GM21619 (cell line): ENCODE results near the gene ZBTB1.
"Not testable (repeated sequence)": the region's sequence is repeated elsewhere in the genome, so short reads cannot be mapped to it uniquely, and the experiment has no call there.

ENCODE experiments used
- ATAC-seq: cut with Tn5 transposase; IDR thresholded peaks from one replicate; pipeline ENCODE4 v1.9.1; 2021; ENCODE audit not compliant: unreplicated experiment

The ZBTB1 gene

DNA sequence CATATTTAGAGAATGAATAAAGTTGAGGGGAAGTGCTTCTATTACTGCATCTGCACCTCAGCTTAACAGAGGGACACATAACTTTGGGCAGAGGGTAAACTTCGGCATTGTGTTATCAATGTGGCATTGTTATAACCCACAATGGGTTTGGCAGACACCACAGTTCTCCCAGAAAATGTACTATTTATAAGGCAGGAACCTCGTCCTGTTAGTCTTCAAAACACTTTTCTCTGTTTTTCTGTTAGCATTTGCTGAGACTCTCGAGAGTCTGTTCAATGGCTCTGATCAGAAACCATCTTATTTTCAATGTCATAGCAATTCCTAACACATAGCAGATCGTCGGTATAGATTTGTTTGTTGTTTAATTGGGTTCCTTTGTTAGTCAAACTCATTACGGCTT lies 59.1 kb downstream of the ZBTB1 start:
- no peak for ATAC-seq

DNA sequence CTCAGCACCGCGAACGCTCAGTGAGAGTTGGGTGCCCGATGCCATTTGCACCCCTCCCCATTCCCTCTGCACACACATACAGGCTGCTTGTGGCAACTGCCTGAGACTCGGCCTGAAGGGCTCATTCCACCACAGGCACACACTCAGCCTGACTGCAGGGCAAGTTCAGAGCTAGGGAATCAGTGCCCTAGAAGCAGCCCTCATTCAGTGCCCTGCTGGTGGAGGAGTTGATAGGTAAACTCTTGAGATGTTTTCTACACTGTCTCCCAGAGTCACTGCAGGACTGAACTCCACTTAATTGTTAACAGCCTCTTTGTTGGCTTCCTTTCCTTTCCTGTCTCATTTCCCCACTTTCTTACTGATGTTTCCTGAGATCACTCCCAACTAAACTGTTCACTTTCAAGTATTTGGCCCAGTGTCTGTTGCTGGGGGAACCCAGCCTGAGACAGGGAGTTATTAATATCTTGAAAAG lies 62.1 kb downstream of the ZBTB1 start:
- ATAC-seq = no peak

DNA sequence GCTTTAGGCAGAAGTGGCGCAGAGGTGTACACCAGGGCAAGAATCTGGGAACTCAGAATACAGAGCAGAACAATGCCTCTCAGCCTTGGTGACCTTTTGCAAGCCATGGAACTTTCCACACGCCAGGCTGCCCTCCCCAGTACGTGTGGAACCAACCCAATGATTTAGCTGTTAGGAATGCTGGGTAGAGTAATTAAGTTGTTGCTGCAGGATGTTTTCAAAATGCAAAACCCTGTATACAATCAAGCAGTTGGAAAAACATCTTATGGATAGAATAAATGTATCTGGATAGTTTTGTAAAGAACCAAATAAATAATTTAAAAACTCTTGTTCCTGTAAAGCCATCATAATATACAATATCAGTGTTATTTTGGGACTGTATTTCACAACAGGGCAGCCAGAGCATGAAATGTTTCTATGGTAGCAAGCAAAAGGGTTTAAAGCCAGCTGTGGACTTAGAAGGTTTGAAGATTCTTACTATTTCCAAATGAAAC lies 64.6 kb downstream of the ZBTB1 start:
- ATAC-seq = no peak

DNA sequence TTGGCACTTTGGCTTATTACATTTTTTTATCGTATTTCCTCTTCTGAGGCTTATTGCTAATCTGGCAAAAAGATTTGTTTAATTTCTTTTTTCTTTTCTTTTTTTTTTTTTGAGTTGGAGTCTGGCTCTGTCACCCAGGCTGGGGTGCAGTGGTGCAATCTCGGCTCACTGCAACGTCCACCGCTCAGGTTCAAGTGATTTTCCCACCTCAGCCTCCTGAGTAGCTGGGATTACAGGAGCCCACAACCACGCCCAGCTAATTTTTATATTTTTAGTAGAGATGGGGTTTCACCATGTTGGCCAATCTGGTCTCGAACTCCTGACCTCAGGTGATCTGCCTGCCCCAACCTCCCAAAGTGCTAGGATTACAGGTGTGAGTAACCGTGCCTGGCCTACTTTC lies 65.1 kb downstream of the ZBTB1 start:
- not testable (repeated sequence) for ATAC-seq

DNA sequence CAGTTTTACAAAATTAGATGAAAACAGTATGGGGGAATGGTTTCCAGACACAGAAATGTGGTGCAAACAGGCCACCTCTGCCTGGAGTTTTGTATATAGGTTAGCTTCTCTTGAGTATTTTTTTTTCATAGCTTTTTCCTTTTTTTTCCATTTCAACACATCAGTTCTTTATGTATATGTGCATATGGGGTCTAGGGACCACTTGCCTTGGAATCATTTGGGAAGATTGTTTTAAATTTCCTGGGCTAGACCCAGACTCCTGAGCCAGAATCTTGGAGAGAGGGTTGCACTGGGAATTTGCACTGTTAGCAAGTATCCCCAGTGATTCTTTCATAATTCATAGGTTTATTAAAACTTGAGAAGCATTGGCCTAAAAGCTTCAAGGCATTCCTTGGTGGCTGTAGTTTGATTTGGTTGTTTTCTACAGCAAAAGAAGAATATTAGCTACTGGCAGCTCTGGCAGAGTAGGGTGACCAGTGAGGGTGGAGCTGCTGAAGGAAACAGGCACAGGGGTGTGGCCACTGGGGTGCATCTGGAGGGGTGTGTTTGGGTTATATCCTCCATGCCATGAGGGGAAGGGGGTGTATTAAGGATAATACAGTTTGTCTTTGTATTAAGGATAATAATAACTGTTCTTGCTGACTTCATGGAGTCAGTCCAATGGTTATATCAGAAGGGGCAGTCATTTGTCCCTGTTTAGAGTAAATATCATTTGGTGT lies 68.0 kb downstream of the ZBTB1 start:
- no peak for ATAC-seq

DNA sequence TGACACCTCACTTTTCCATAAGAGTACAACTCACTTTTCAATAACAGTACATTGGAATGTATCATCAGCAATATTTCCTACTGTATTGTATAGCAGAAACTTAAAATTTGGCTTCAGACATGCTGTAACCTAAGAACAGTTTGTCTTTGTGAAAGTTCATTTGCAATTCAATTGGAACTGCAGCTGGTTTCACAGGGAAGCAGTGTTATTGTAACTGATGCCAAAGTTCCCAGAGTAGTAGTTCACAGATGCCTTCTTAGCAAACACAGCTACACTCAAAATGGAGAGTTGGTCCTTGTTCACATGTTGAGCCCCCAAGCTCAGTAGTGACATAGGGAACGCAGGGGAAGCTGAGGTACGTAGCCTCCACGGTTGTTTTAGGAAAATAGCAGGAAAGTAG lies 68.5 kb downstream of the ZBTB1 start:
- no peak for ATAC-seq
